ENCODE results near the gene C1QTNF2.

Gene C1QTNF2

GRCh38 chr5:160312134-160312959 lies 58.1 kb downstream of the C1QTNF2 start, which contains the start of gene CCNJL:
Gene CCNJL (minus strand): TSS chr5:160312564. CDS start chr5:160311923, 641 bp downstream.
- DNase-seq (ENCODE audit: insufficient read length, low spot score) = peak; percentile 62

GRCh38 chr5:160311491-160312133 lies 58.8 kb downstream of the C1QTNF2 start:
- peak; percentile 26 for FAIRE-seq
- no peak for TF ChIP-seq TAF1 (IDR thresholded peaks at IDR 0.05; ENCODE audit: low read depth, low read length)
- TF ChIP-seq POU2F2 (IDR thresholded peaks at IDR 0.05; ENCODE audit: low read depth, low read length) = no peak
- TF ChIP-seq SPI1 (IDR thresholded peaks at IDR 0.05; ENCODE audit: low read depth, low read length) = no peak
- TF ChIP-seq POLR2AphosphoS5 (IDR thresholded peaks at IDR 0.05; ENCODE audit: low read depth, low read length) = no peak
- TF ChIP-seq PAX5 (IDR thresholded peaks at IDR 0.05; ENCODE audit: insufficient read depth, low read length, severe bottlenecking) = no peak
- TF ChIP-seq POLR2A (IDR thresholded peaks at IDR 0.05; ENCODE audit: low read depth, low read length) = no peak
- no peak for DNase-seq (ENCODE audit: insufficient read length, low spot score)

More at GRCh38 chr5:160312134-160312959, 58.1 kb downstream of the C1QTNF2 start, which contains the start of gene CCNJL:
- no peak for TF ChIP-seq POLR2A (IDR thresholded peaks at IDR 0.05; ENCODE audit: low read depth, low read length)
- no peak for TF ChIP-seq TAF1 (IDR thresholded peaks at IDR 0.05; ENCODE audit: low read depth, low read length)
- no peak for TF ChIP-seq SPI1 (IDR thresholded peaks at IDR 0.05; ENCODE audit: low read depth, low read length)
- no peak for TF ChIP-seq POLR2AphosphoS5 (IDR thresholded peaks at IDR 0.05; ENCODE audit: low read depth, low read length)
- TF ChIP-seq POU2F2 (IDR thresholded peaks at IDR 0.05; ENCODE audit: low read depth, low read length) = no peak
- TF ChIP-seq PAX5 (IDR thresholded peaks at IDR 0.05; ENCODE audit: insufficient read depth, low read length, severe bottlenecking) = no peak
- peak; percentile 61 for FAIRE-seq

DNA sequence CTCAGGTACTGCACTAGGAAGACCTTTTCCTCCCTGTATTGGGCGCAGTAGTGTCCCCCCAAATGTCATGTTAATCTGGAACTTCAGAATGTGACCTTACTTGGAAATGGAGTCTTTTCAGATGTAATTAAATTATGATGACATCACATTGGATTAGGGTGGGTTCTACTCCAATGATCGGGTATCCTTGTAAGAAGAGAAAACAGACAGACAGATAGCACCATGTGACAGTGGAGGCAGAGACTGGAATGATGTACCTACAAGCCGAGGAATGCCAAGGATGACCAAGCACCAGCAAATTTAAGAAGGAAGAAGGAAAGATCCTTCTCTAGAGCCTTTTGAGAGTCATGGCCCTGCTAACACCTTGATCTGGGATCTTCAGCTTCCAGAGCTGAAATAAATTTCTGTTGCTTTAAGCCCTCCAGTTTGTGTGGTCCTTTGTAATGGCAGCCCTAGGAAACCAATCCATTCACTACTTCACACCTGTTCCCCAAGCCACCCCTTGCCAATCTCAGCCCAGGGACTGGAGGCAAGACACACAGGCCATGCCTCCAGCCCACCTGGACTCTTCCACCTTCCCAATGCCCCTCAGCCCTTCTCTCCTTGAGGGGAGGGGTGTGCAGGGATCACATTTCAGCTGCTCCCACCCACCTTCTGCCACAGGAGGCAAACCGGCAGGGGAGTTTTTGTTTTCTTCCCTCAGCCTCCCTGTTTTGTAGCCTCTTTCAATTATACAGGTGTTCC lies 59.7 kb downstream of the C1QTNF2 start:
- no peak for TF ChIP-seq SPI1 (IDR thresholded peaks at IDR 0.05; ENCODE audit: low read depth, low read length)
- no peak for TF ChIP-seq POU2F2 (IDR thresholded peaks at IDR 0.05; ENCODE audit: low read depth, low read length)
- no peak for TF ChIP-seq PAX5 (IDR thresholded peaks at IDR 0.05; ENCODE audit: insufficient read depth, low read length, severe bottlenecking)
- no peak for FAIRE-seq
- no peak for DNase-seq (ENCODE audit: insufficient read length, low spot score)

DNA sequence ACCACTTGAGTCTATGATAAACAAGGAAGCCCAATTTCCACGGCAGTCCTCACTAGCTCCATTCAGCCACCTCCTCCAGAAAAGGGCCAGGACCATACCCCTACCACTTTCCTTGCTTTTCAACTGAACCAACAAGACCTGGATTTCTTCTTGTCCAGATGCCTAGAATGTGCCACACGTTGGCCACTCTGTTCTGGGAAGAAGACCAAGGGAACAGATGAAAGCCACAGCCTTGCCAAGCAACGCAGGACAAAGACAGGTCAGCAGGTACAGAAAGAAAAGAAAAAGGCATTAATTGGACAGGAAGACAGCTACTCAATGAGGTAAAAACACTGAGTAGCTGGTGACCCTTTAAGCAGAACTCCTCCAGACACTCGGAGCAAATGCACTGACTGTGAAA lies 60.3 kb downstream of the C1QTNF2 start:
- no peak for FAIRE-seq
- TF ChIP-seq TAF1 (IDR thresholded peaks at IDR 0.05; ENCODE audit: low read depth, low read length) (no peak), POLR2A (IDR thresholded peaks at IDR 0.05; ENCODE audit: low read depth, low read length) (no peak), PAX5 (IDR thresholded peaks at IDR 0.05; ENCODE audit: insufficient read depth, low read length, severe bottlenecking) (no peak), SPI1 (IDR thresholded peaks at IDR 0.05; ENCODE audit: low read depth, low read length) (no peak), POLR2AphosphoS5 (IDR thresholded peaks at IDR 0.05; ENCODE audit: low read depth, low read length) (no peak), POU2F2 (IDR thresholded peaks at IDR 0.05; ENCODE audit: low read depth, low read length) (no peak)
- DNase-seq (ENCODE audit: insufficient read length, low spot score) = no peak

GRCh38 chr5:160306696-160307095 lies 63.7 kb downstream of the C1QTNF2 start:
- no peak for TF ChIP-seq POLR2AphosphoS5 (IDR thresholded peaks at IDR 0.05; ENCODE audit: low read depth, low read length)
- no peak for TF ChIP-seq POLR2A (IDR thresholded peaks at IDR 0.05; ENCODE audit: low read depth, low read length)
- no peak for TF ChIP-seq POU2F2 (IDR thresholded peaks at IDR 0.05; ENCODE audit: low read depth, low read length)
- TF ChIP-seq TAF1 (IDR thresholded peaks at IDR 0.05; ENCODE audit: low read depth, low read length) = no peak
- no peak for TF ChIP-seq SPI1 (IDR thresholded peaks at IDR 0.05; ENCODE audit: low read depth, low read length)
- TF ChIP-seq PAX5 (IDR thresholded peaks at IDR 0.05; ENCODE audit: insufficient read depth, low read length, severe bottlenecking) = no peak
- FAIRE-seq = no peak
- no peak for DNase-seq (ENCODE audit: insufficient read length, low spot score)

- TF ChIP-seq POLR2AphosphoS5 (IDR thresholded peaks at IDR 0.05; ENCODE audit: low read depth, low read length) (no peak), TAF1 (IDR thresholded peaks at IDR 0.05; ENCODE audit: low read depth, low read length) (no peak), POU2F2 (IDR thresholded peaks at IDR 0.05; ENCODE audit: low read depth, low read length) (no peak), SPI1 (IDR thresholded peaks at IDR 0.05; ENCODE audit: low read depth, low read length) (no peak), POLR2A (IDR thresholded peaks at IDR 0.05; ENCODE audit: low read depth, low read length) (no peak), PAX5 (IDR thresholded peaks at IDR 0.05; ENCODE audit: insufficient read depth, low read length, severe bottlenecking) (no peak)
- no peak for FAIRE-seq
- no peak for DNase-seq (ENCODE audit: insufficient read length, low spot score)
Measured at GRCh38 chr5:160305319-160305718, 65.1 kb downstream of the C1QTNF2 start.

GRCh38 chr5:160303690-160304089 lies 66.7 kb downstream of the C1QTNF2 start:
- FAIRE-seq (no peak), DNase-seq (ENCODE audit: insufficient read length, low spot score) (no peak)
- TF ChIP-seq TAF1 (IDR thresholded peaks at IDR 0.05; ENCODE audit: low read depth, low read length) (no peak), POLR2AphosphoS5 (IDR thresholded peaks at IDR 0.05; ENCODE audit: low read depth, low read length) (no peak), PAX5 (IDR thresholded peaks at IDR 0.05; ENCODE audit: insufficient read depth, low read length, severe bottlenecking) (no peak), SPI1 (IDR thresholded peaks at IDR 0.05; ENCODE audit: low read depth, low read length) (no peak), POU2F2 (IDR thresholded peaks at IDR 0.05; ENCODE audit: low read depth, low read length) (no peak), POLR2A (IDR thresholded peaks at IDR 0.05; ENCODE audit: low read depth, low read length) (no peak)

GRCh38 chr5:160298189-160298588 lies 72.2 kb downstream of the C1QTNF2 start:
- TF ChIP-seq PAX5 (IDR thresholded peaks at IDR 0.05; ENCODE audit: insufficient read depth, low read length, severe bottlenecking) = no peak
- no peak for TF ChIP-seq SPI1 (IDR thresholded peaks at IDR 0.05; ENCODE audit: low read depth, low read length)
- TF ChIP-seq POLR2A (IDR thresholded peaks at IDR 0.05; ENCODE audit: low read depth, low read length) = no peak
- no peak for TF ChIP-seq POU2F2 (IDR thresholded peaks at IDR 0.05; ENCODE audit: low read depth, low read length)
- TF ChIP-seq TAF1 (IDR thresholded peaks at IDR 0.05; ENCODE audit: low read depth, low read length) = no peak
- no peak for TF ChIP-seq POLR2AphosphoS5 (IDR thresholded peaks at IDR 0.05; ENCODE audit: low read depth, low read length)
- FAIRE-seq = no peak

GRCh38 chr5:160297776-160298175 lies 72.7 kb downstream of the C1QTNF2 start:
- no peak for FAIRE-seq
- TF ChIP-seq TAF1 (IDR thresholded peaks at IDR 0.05; ENCODE audit: low read depth, low read length) (no peak), PAX5 (IDR thresholded peaks at IDR 0.05; ENCODE audit: insufficient read depth, low read length, severe bottlenecking) (no peak), POLR2A (IDR thresholded peaks at IDR 0.05; ENCODE audit: low read depth, low read length) (no peak), SPI1 (IDR thresholded peaks at IDR 0.05; ENCODE audit: low read depth, low read length) (no peak), POLR2AphosphoS5 (IDR thresholded peaks at IDR 0.05; ENCODE audit: low read depth, low read length) (no peak), POU2F2 (IDR thresholded peaks at IDR 0.05; ENCODE audit: low read depth, low read length) (no peak)
- no peak for DNase-seq (ENCODE audit: insufficient read length, low spot score)

More at GRCh38 chr5:160298189-160298588, 72.2 kb downstream of the C1QTNF2 start:
- DNase-seq (ENCODE audit: insufficient read length, low spot score) = no peak

Data from GM12891 (cell line).